PC-3 (cell line): Measurements from ENCODE around the gene IGF1.

ENCODE experiments used
- EZH2 ChIP-seq: fragments of 300-600 bp; sonication (generic); IDR thresholded peaks from one replicate; pipeline ENCODE4 v1.6.1; 2017; ENCODE audit warnings: antibody characterized with exemption, mild to moderate bottlenecking, low read length; ENCODE audit not compliant: unreplicated experiment
- EZH2phosphoT487 ChIP-seq: fragments of 300-600 bp; sonication (generic); IDR thresholded peaks from 2 replicates; pipeline ENCODE4 v1.6.1; 2018; ENCODE audit warnings: mild to moderate bottlenecking, antibody characterized with exemption, low read length, borderline replicate concordance

- no peak for TF ChIP-seq EZH2
- TF ChIP-seq EZH2phosphoT487, result no peak
These were observed 42.4 kb upstream of the IGF1 start for GRCh38 chr12:102522768-102523167.
